Vagina (tissue), 2 donors: Measurements from ENCODE around the gene WNT9A.

Source experiments
- POLR2A ChIP-seq, 2 donors: fragments of 450-650 bp; IDR thresholded peaks; one replicate each; pipeline ENCODE4 v1.6.1; 2017; ENCODE audit warnings: antibody characterized with exemption in 2 of 2, mild to moderate bottlenecking in 2 of 2, moderate library complexity in 2 of 2
- POLR2AphosphoS5 ChIP-seq, 2 donors: sonication (generic); formaldehyde crosslinking; IDR thresholded peaks; one replicate each; pipeline ENCODE4 v1.9.0; 2017; ENCODE audit warnings: antibody characterized with exemption in 2 of 2, mild to moderate bottlenecking in 2 of 2, low read depth in 1 of 2; ENCODE audit not compliant: insufficient read depth in 1 of 2
- TF ChIP-seq, protein P1 (sequence below), 3 experiments: fragments of 450-650 bp in 2 of 3; fragments of 200-600 bp in 1 of 3; sonication (generic) in 1 of 3; IDR thresholded peaks; one replicate each; pipeline ENCODE4 v1.5.1; 2017 to 2019; ENCODE audit warnings: antibody characterized with exemption in 3 of 3, mild to moderate bottlenecking in 2 of 3, moderate library complexity in 2 of 3

DNA sequence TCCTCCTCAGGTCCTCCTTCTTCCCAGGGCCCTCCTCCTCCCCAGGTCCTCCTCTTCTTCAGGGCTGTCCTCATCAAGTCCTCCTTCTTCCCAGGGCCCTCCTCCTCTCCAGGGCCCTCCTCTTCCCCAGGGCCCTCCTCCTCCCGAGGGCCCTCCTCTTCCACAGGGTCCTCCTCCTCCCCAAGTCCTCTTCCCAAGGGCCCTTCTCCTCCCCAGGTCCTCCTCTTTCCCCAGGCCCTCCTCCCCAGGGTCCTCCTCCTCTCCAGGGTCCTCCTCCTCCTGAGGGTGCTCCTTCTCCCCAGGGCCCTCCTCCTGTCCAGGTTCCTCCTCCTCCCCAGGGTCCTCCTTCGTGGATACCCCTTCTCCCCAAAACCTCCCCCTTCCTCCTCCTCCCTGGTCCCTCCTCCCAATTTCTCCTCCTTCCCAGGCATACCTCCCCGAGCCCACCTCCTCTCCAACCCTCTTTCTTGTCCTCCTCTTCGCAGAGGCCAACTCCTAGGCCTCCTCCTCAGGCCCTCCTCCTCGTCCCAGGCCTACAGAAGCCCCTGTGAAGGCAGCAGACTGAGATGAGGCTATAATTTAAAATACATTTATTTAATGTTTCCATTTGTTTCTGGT lies 29.5 kb downstream of the WNT9A start:
- TF ChIP-seq POLR2AphosphoS5 (IDR thresholded peaks at IDR 0.05; ENCODE audit: insufficient read depth in 1 of 2, low read depth in 1 of 2) (no peak), POLR2A (IDR thresholded peaks at IDR 0.05) (no peak)
- TF ChIP-seq, protein P1, sequence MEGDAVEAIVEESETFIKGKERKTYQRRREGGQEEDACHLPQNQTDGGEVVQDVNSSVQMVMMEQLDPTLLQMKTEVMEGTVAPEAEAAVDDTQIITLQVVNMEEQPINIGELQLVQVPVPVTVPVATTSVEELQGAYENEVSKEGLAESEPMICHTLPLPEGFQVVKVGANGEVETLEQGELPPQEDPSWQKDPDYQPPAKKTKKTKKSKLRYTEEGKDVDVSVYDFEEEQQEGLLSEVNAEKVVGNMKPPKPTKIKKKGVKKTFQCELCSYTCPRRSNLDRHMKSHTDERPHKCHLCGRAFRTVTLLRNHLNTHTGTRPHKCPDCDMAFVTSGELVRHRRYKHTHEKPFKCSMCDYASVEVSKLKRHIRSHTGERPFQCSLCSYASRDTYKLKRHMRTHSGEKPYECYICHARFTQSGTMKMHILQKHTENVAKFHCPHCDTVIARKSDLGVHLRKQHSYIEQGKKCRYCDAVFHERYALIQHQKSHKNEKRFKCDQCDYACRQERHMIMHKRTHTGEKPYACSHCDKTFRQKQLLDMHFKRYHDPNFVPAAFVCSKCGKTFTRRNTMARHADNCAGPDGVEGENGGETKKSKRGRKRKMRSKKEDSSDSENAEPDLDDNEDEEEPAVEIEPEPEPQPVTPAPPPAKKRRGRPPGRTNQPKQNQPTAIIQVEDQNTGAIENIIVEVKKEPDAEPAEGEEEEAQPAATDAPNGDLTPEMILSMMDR (IDR thresholded peaks at IDR 0.05) = no peak
